ENCODE measurements around the gene LGALS3BP. TPM values are rescaled to one million over a fixed set of nuclear protein-coding genes. Genes with fewer than 3 reads are reported as not detected.

LGALS3BP gene
- total and polyA plus RNA-seq, 2 of the 13 experiments (the other 11 are each of a cell fraction or from before 2014, with no cell fraction given), result 137 to 332 TPM

GRCh38 chr17:78933959-78934568 lies 45.7 kb downstream of the LGALS3BP start (continued):
- peak; percentile 34; the same call in 1 of the 2 replicates for TF ChIP-seq TAF1 (CRISPR knock-in tag; IDR thresholded peaks at IDR 0.05)
- TF ChIP-seq ZFX (CRISPR knock-in tag; IDR thresholded peaks at IDR 0.05; ENCODE audit: low read depth), result 0 out of 2 replicates have a peak, but pooled peaks have one; percentile 2
- no peak for TF ChIP-seq ARID4A (CRISPR knock-in tag; IDR thresholded peaks at IDR 0.05; ENCODE audit: borderline replicate concordance)
- peak; percentile 5; the same call in 1 of the 2 replicates for TF ChIP-seq ZFY (CRISPR knock-in tag; IDR thresholded peaks at IDR 0.05)
- peak; percentile 5 for TF ChIP-seq TEAD3 (CRISPR knock-in tag; optimal IDR thresholded peaks at IDR 0.05; ENCODE audit: borderline replicate concordance)
- 0 out of 2 replicates have a peak, but pooled peaks have one; percentile 25 for TF ChIP-seq ARID5B (CRISPR knock-in tag; IDR thresholded peaks at IDR 0.05)
- TF ChIP-seq CSRNP1 (CRISPR knock-in tag; IDR thresholded peaks at IDR 0.05), result peak; percentile 48; the same call in 1 of the 2 replicates
- TF ChIP-seq FOXA3 (CRISPR knock-in tag; IDR thresholded peaks at IDR 0.05), result peak; percentile 16; the same call in 1 of the 2 replicates
- peak; percentile 40; the same call in 1 of the 2 replicates for TF ChIP-seq HIVEP1 (CRISPR knock-in tag; IDR thresholded peaks at IDR 0.05)
- TF ChIP-seq TERF1 (CRISPR knock-in tag; IDR thresholded peaks at IDR 0.05), result no peak
- no peak for TF ChIP-seq WIZ (CRISPR knock-in tag; IDR thresholded peaks at IDR 0.05)
- TF ChIP-seq ZNF782 (CRISPR knock-in tag; IDR thresholded peaks at IDR 0.05; ENCODE audit: borderline replicate concordance), result 0 out of 2 replicates have a peak, but pooled peaks have one; percentile 50
- TF ChIP-seq ZNF292 (CRISPR knock-in tag; IDR thresholded peaks at IDR 0.05; ENCODE audit: borderline replicate concordance, low read depth), result peak; percentile 24; the same call in 1 of the 2 replicates
- TF ChIP-seq NFE2L1 (CRISPR knock-in tag; IDR thresholded peaks at IDR 0.05; ENCODE audit: borderline replicate concordance), result no peak
- TF ChIP-seq ZNF563 (CRISPR knock-in tag; IDR thresholded peaks at IDR 0.05), result 0 out of 2 replicates have a peak, but pooled peaks have one; percentile 4

All from HepG2 (cell line).